K562 (cell line): ENCODE results near the gene RASGRP4. TPM values are rescaled to one million over a fixed set of nuclear protein-coding genes. Genes with fewer than 3 reads are reported as not detected.
A peak's percentile ranks its signal among the peaks of the same experiment; 100 is the strongest.

Source experiments
- CHD4 ChIP-seq: fragments of 200-600 bp; sonication (generic); IDR thresholded peaks from 3 replicates; pipeline ENCODE4 v1.6.1; 2012; ENCODE audit warnings: low read depth, mild to moderate bottlenecking, mixed read lengths, low read length, inconsistent platforms; ENCODE audit not compliant: insufficient read depth, insufficient replicate concordance, poor library complexity, severe bottlenecking
- CREM ChIP-seq: IDR thresholded peaks from 2 replicates; pipeline ENCODE4 v1.6.1; 2014; ENCODE audit warnings: antibody characterized with exemption, low read depth
- ESRRB ChIP-seq: fragments of 250-450 bp; sonication (Bioruptor Pico); IDR thresholded peaks from 2 replicates; pipeline ENCODE4 v1.5.0; 2020; ENCODE audit warnings: mild to moderate bottlenecking, moderate library complexity, borderline replicate concordance
- HNRNPK ChIP-seq: fragments of 200-400 bp; formaldehyde crosslinking; IDR thresholded peaks from one replicate; pipeline ENCODE4 v1.6.1; 2018; ENCODE audit warnings: mild to moderate bottlenecking, low read depth, low read length; ENCODE audit not compliant: poor library complexity, severe bottlenecking
- MAZ ChIP-seq, 2 experiments: fragments of 450-650 bp in 1 of 2; sonication (generic) in 1 of 2; formaldehyde crosslinking; IDR thresholded peaks in 1 of 2; conservative IDR thresholded peaks in 1 of 2; 2 replicates each; pipeline versions ENCODE4 v1.4.0 to v1.5.0; 2020; ENCODE audit warnings: mild to moderate bottlenecking in 1 of 2, missing genetic modification reagents in 1 of 2
- NFIC ChIP-seq: fragments of 450-650 bp; IDR thresholded peaks from 2 replicates; pipeline ENCODE4 v1.6.1; 2017; ENCODE audit warnings: mild to moderate bottlenecking, inconsistent platforms
- PHF8 ChIP-seq: fragments of 200-600 bp; sonication (generic); IDR thresholded peaks from 2 replicates; pipeline ENCODE4 v1.6.1; 2012; ENCODE audit warnings: mixed run types, mild to moderate bottlenecking, inconsistent platforms, low read length, moderate library complexity, borderline replicate concordance
- PML ChIP-seq: IDR thresholded peaks from 2 replicates; pipeline ENCODE4 v1.6.1; 2012; ENCODE audit warnings: low read length, inconsistent platforms
- SMARCA4 ChIP-seq: fragments of 450-650 bp; IDR thresholded peaks from 2 replicates; pipeline ENCODE4 v1.6.1; 2016
- STAT5A ChIP-seq: IDR thresholded peaks from 2 replicates; pipeline ENCODE4 v1.6.1; 2012; ENCODE audit warnings: low read length, inconsistent platforms, borderline replicate concordance
- TCF15 ChIP-seq: fragments of 250-450 bp; sonication (Bioruptor Pico); IDR thresholded peaks from 2 replicates; pipeline ENCODE4 v1.8.0; 2022; ENCODE audit warnings: moderate library complexity, mild to moderate bottlenecking, inconsistent platforms
- ZNF146 ChIP-seq: IDR thresholded peaks from one replicate; pipeline ENCODE4 v1.6.1; 2018; ENCODE audit warnings: missing compliant biosample characterization; ENCODE audit not compliant: unreplicated experiment
- polyA plus RNA-seq, 8 experiments: library from polyadenylated mRNA; depleted of rRNA in 4 of 8; stranded (reverse) in 5 of 8; unstranded in 3 of 8; fragments of >200 nt; fragmentation: Nextera tagmentation in 2 of 8; fragmentation: Illumina TruSeq in 1 of 8; extraction: Ambion mirVana in 2 of 8; extraction: Trizol in 1 of 8; gene quantifications; 2 replicates each; pipeline versions ENCODE4 v1.2.1 to v1.2.3, GENCODE V29; 2011 to 2014; ENCODE audit warnings: inconsistent platforms in 1 of 8, missing spikeins in 1 of 8
- total RNA-seq, 7 experiments: library from RNA; depleted of rRNA in 6 of 7; stranded (reverse); fragments of >200 nt in 6 of 7; fragmentation: Illumina TruSeq in 2 of 7; extraction: Trizol in 2 of 7; gene quantifications; 2 replicates each; pipeline versions ENCODE4 v1.2.1 to v1.2.3, GENCODE V29; 2011 to 2021; ENCODE audit warnings: low replicate concordance in 1 of 7
- TF ChIP-seq, protein P1 (sequence below): fragments of 200-600 bp; sonication (generic); IDR thresholded peaks from one replicate; pipeline ENCODE4 v1.6.1; 2012; ENCODE audit warnings: mild to moderate bottlenecking, low read depth, low read length, inconsistent platforms
- TF ChIP-seq, protein P2 (sequence below): fragments of 250-450 bp; sonication (Bioruptor Pico); IDR thresholded peaks from 2 replicates; pipeline ENCODE4 v1.5.0; 2021

RASGRP4 gene
- total and polyA plus RNA-seq, 9 of the 15 experiments (the other 6 are each of a cell fraction or from before 2014, with no cell fraction given), result 0.39 to 4.6 (median 3.8) TPM

DNA sequence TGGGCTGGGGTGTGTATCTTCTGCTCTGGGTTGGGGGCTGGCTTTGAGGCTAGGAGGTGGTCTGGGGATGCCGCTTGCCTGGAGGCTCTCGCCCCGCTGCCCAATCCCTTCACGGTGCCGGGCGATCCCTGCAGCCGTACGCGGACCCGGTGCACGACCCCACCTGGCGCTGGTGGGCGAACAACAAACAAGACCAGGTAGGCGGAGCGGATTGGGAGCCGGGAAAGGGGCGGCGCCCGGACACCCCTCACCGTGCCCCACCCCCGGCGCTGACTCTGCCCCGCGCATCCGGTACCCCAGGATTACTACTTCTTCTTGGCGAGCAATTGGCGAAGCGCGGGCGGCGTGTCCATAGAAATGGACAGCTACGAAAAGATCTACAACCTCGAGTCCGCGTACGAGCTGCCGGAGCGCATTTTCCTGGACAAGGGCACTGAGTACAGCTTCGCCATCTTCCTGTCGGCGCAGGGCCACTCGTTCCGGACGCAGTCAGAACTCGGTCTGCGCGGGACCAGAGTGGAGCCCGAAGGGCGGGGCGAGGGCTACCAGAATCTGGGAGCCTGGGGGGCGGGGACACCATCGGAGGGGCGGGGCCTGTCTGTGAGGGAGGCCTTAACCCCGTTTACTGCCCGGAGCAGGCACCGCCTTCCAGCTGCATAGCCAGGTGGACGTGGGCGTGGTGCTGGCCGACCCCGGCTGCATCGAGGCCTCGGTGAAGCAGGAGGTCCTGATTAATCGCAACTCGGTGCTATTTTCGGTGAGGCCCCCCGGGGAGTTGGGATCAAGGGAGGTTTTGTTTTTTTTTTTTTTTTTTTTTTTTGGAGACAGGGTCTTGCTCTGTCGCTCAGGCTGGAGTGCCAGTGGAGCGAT is 63.7 kb downstream of the RASGRP4 start (continued):
- TF ChIP-seq, protein P1, sequence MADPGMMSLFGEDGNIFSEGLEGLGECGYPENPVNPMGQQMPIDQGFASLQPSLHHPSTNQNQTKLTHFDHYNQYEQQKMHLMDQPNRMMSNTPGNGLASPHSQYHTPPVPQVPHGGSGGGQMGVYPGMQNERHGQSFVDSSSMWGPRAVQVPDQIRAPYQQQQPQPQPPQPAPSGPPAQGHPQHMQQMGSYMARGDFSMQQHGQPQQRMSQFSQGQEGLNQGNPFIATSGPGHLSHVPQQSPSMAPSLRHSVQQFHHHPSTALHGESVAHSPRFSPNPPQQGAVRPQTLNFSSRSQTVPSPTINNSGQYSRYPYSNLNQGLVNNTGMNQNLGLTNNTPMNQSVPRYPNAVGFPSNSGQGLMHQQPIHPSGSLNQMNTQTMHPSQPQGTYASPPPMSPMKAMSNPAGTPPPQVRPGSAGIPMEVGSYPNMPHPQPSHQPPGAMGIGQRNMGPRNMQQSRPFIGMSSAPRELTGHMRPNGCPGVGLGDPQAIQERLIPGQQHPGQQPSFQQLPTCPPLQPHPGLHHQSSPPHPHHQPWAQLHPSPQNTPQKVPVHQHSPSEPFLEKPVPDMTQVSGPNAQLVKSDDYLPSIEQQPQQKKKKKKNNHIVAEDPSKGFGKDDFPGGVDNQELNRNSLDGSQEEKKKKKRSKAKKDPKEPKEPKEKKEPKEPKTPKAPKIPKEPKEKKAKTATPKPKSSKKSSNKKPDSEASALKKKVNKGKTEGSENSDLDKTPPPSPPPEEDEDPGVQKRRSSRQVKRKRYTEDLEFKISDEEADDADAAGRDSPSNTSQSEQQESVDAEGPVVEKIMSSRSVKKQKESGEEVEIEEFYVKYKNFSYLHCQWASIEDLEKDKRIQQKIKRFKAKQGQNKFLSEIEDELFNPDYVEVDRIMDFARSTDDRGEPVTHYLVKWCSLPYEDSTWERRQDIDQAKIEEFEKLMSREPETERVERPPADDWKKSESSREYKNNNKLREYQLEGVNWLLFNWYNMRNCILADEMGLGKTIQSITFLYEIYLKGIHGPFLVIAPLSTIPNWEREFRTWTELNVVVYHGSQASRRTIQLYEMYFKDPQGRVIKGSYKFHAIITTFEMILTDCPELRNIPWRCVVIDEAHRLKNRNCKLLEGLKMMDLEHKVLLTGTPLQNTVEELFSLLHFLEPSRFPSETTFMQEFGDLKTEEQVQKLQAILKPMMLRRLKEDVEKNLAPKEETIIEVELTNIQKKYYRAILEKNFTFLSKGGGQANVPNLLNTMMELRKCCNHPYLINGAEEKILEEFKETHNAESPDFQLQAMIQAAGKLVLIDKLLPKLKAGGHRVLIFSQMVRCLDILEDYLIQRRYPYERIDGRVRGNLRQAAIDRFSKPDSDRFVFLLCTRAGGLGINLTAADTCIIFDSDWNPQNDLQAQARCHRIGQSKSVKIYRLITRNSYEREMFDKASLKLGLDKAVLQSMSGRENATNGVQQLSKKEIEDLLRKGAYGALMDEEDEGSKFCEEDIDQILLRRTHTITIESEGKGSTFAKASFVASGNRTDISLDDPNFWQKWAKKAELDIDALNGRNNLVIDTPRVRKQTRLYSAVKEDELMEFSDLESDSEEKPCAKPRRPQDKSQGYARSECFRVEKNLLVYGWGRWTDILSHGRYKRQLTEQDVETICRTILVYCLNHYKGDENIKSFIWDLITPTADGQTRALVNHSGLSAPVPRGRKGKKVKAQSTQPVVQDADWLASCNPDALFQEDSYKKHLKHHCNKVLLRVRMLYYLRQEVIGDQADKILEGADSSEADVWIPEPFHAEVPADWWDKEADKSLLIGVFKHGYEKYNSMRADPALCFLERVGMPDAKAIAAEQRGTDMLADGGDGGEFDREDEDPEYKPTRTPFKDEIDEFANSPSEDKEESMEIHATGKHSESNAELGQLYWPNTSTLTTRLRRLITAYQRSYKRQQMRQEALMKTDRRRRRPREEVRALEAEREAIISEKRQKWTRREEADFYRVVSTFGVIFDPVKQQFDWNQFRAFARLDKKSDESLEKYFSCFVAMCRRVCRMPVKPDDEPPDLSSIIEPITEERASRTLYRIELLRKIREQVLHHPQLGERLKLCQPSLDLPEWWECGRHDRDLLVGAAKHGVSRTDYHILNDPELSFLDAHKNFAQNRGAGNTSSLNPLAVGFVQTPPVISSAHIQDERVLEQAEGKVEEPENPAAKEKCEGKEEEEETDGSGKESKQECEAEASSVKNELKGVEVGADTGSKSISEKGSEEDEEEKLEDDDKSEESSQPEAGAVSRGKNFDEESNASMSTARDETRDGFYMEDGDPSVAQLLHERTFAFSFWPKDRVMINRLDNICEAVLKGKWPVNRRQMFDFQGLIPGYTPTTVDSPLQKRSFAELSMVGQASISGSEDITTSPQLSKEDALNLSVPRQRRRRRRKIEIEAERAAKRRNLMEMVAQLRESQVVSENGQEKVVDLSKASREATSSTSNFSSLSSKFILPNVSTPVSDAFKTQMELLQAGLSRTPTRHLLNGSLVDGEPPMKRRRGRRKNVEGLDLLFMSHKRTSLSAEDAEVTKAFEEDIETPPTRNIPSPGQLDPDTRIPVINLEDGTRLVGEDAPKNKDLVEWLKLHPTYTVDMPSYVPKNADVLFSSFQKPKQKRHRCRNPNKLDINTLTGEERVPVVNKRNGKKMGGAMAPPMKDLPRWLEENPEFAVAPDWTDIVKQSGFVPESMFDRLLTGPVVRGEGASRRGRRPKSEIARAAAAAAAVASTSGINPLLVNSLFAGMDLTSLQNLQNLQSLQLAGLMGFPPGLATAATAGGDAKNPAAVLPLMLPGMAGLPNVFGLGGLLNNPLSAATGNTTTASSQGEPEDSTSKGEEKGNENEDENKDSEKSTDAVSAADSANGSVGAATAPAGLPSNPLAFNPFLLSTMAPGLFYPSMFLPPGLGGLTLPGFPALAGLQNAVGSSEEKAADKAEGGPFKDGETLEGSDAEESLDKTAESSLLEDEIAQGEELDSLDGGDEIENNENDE, result no peak
- TF ChIP-seq HNRNPK, result no peak
- TF ChIP-seq CREM, result no peak
- peak; percentile 57 to 83; a peak in 3 of 4 replicates for TF ChIP-seq MAZ (CRISPR knock-in tag; conservative IDR thresholded peaks at IDR 0.05 in 1 of 2, IDR thresholded peaks at IDR 0.05 in 1 of 2)
- no peak for TF ChIP-seq STAT5A
- TF ChIP-seq CHD4, result no peak
- no peak for TF ChIP-seq ZNF146
- TF ChIP-seq NFIC, result no peak
- TF ChIP-seq TCF15 (CRISPR knock-in tag), result no peak
- TF ChIP-seq PML, result no peak
- no peak for TF ChIP-seq ESRRB (CRISPR knock-in tag)
- peak; percentile 50; the same call in 1 of the 2 replicates for TF ChIP-seq PHF8
- TF ChIP-seq SMARCA4, result no peak
- TF ChIP-seq, protein P2, sequence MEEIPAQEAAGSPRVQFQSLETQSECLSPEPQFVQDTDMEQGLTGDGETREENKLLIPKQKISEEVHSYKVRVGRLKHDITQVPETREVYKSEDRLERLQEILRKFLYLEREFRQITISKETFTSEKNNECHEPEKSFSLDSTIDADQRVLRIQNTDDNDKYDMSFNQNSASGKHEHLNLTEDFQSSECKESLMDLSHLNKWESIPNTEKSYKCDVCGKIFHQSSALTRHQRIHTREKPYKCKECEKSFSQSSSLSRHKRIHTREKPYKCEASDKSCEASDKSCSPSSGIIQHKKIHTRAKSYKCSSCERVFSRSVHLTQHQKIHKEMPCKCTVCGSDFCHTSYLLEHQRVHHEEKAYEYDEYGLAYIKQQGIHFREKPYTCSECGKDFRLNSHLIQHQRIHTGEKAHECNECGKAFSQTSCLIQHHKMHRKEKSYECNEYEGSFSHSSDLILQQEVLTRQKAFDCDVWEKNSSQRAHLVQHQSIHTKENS (CRISPR knock-in tag), result no peak
